GM19328 (cell line): Measurements from ENCODE around the gene THEMIS2.
"Not testable (repeated sequence)": the region's sequence is repeated elsewhere in the genome, so short reads cannot be mapped to it uniquely, and the experiment has no call there.

Source experiments
- ATAC-seq: cut with Tn5 transposase; IDR thresholded peaks from one replicate; pipeline ENCODE4 v1.9.1; 2021; ENCODE audit warnings: mild to moderate bottlenecking, moderate library complexity; ENCODE audit not compliant: unreplicated experiment

The THEMIS2 gene

GRCh38 chr1:27862671-27863537, 9.4 kb upstream of the THEMIS2 start:
- ATAC-seq: no peak

GRCh38 chr1:27863538-27863915, 8.8 kb upstream of the THEMIS2 start:
- no peak for ATAC-seq

GRCh38 chr1:27864264-27864895, 8.0 kb upstream of the THEMIS2 start:
- no peak for ATAC-seq

GRCh38 chr1:27865821-27866220, 6.5 kb upstream of the THEMIS2 start:
- no peak for ATAC-seq

GRCh38 chr1:27868556-27868931, 3.8 kb upstream of the THEMIS2 start:
- ATAC-seq: no peak

- no peak for ATAC-seq
These were observed 3.2 kb upstream of the THEMIS2 start for GRCh38 chr1:27868932-27869718.

GRCh38 chr1:27869719-27870085, 2.6 kb upstream of the THEMIS2 start:
- no peak for ATAC-seq

- not testable (repeated sequence) for ATAC-seq
These were observed 1.3 kb upstream of the THEMIS2 start for GRCh38 chr1:27871076-27871475.

- no peak for ATAC-seq
These were observed 633 bp downstream of the THEMIS2 start for GRCh38 chr1:27872802-27873551.

GRCh38 chr1:27873671-27874384, 1.5 kb downstream of the THEMIS2 start:
- ATAC-seq: no peak

GRCh38 chr1:27876341-27877114, 4.2 kb downstream of the THEMIS2 start:
- no peak for ATAC-seq

GRCh38 chr1:27877115-27877416, 4.7 kb downstream of the THEMIS2 start:
- ATAC-seq: no peak

- ATAC-seq: no peak
These were observed 5.7 kb downstream of the THEMIS2 start for GRCh38 chr1:27878039-27878438.

- no peak for ATAC-seq
These were observed 6.5 kb downstream of the THEMIS2 start for GRCh38 chr1:27878787-27879335.

- ATAC-seq: no peak
These were observed 7.2 kb downstream of the THEMIS2 start for GRCh38 chr1:27879374-27880082.

GRCh38 chr1:27882543-27882903, 10.2 kb downstream of the THEMIS2 start:
- no peak for ATAC-seq

- ATAC-seq: no peak
These were observed 11.2 kb downstream of the THEMIS2 start for GRCh38 chr1:27883536-27883935.

- no peak for ATAC-seq
These were observed 11.9 kb downstream of the THEMIS2 start for GRCh38 chr1:27884006-27884954.
